Bronchial epithelial cell (primary cell): Measurements from ENCODE around the gene ARL14EP. TPM values are rescaled to one million over a fixed set of nuclear protein-coding genes. Genes with fewer than 3 reads are reported as not detected.

Source experiments
- DNase-seq: peaks from one replicate; pipeline ENCODE4 v3.0.0-alpha.2; 2010; ENCODE audit warnings: low read depth
- FAIRE-seq: peaks from 2 replicates; lab custom pipeline; 2011; peaks lifted over from hg19 to GRCh38; lab: Jason Lieb, UNC
- H3K27me3 ChIP-seq: 2 replicates; pipeline ENCODE4 v1.5.1; 2011; ENCODE audit warnings: low read length; ENCODE audit not compliant: control insufficient read depth, insufficient read depth
- H3K36me3 ChIP-seq: 2 replicates; pipeline ENCODE4 v1.5.1; 2011; ENCODE audit warnings: low read length; ENCODE audit not compliant: control insufficient read depth, insufficient read depth
- H3K4me3 ChIP-seq: 2 replicates; pipeline ENCODE4 v1.5.1; 2011; ENCODE audit warnings: mild to moderate bottlenecking, low read depth, low read length, control low read depth
- total RNA-seq: library from RNA; depleted of rRNA; stranded (reverse); fragments of >200 nt; gene quantifications from 2 replicates; pipeline ENCODE4 v1.2.1, GENCODE V29; 2014
- TF ChIP-seq, protein P1 (sequence below): IDR thresholded peaks from 2 replicates; pipeline ENCODE4 v1.5.1; 2011; ENCODE audit warnings: mild to moderate bottlenecking, moderate library complexity, low read length, control low read depth, inconsistent platforms; ENCODE audit not compliant: insufficient read depth, severe bottlenecking

Gene ARL14EP
- total RNA-seq, 1 donor from 2014 or later: 19.2 TPM

DNA sequence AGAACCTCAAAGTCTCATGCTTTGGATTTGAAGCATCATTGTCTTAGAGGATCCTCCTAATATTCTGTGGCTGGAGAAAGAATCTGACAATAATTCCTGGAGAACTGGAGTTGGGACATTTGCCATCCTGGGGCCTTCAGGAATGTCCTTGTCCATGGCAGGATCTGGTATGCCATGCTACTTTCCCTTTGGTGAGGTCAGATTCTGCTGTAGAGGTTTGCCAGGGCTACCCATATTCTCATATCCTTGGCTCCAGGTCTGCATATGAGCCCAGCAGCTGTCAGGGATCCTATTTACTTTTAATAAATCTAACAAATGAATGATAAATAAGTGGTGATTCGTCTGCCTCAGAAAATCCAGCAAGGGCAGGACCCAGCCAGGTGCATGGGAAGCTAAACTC is 35.0 kb downstream of the ARL14EP start:
- TF ChIP-seq, protein P1, sequence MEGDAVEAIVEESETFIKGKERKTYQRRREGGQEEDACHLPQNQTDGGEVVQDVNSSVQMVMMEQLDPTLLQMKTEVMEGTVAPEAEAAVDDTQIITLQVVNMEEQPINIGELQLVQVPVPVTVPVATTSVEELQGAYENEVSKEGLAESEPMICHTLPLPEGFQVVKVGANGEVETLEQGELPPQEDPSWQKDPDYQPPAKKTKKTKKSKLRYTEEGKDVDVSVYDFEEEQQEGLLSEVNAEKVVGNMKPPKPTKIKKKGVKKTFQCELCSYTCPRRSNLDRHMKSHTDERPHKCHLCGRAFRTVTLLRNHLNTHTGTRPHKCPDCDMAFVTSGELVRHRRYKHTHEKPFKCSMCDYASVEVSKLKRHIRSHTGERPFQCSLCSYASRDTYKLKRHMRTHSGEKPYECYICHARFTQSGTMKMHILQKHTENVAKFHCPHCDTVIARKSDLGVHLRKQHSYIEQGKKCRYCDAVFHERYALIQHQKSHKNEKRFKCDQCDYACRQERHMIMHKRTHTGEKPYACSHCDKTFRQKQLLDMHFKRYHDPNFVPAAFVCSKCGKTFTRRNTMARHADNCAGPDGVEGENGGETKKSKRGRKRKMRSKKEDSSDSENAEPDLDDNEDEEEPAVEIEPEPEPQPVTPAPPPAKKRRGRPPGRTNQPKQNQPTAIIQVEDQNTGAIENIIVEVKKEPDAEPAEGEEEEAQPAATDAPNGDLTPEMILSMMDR: no peak
- Histone ChIP-seq H3K4me3 (no peak overlapping the region), H3K36me3 (no peaks in the 10 kb centered on the region), H3K27me3 (no peaks in the 10 kb centered on the region)
- FAIRE-seq (no peak), DNase-seq (no peak)

DNA sequence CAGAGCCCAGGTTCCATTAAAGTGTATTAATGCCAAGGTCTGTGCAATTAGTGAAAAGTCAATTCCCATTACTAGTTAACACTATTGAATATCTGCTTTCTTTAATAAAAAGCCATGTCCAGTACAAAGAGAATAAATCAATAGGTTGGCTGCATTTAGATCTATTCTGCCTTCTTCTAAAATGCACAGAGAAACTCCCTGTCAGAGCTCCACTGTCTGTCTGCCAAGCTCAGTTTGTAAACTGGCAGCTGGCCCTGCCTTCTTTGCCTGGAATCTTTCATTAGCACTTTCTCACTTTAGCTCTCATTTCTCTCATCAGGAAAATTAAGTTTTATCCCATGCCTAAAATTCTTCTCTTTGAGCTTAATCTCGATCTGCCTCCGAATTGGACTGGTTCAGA is 35.6 kb downstream of the ARL14EP start:
- Histone ChIP-seq H3K4me3 (no peak overlapping the region), H3K27me3 (no peaks in the 10 kb centered on the region), H3K36me3 (no peaks in the 10 kb centered on the region)
- DNase-seq: no peak
- FAIRE-seq: no peak
- TF ChIP-seq, protein P1: no peak

DNA sequence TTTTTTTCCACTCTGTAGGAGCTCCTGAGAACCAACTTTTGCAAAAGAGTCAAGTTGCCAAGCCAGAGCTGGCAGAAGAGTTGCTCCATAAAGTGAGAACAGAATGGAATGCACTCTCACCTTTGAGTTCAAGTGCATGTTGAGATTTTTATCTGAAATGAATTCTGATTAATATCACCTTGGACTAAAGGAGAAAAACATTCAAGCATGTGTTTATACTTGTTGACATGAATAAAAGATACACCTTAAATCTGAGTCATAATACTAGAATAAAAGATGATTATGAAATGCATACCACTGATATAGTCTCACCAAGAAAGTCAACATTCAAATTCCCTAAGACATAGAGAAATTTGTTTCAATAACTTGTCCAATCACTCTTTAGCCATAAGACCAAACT is 37.8 kb downstream of the ARL14EP start:
- TF ChIP-seq, protein P1: no peak
- H3K4me3 ChIP-seq: no peak overlapping the region
- H3K27me3 ChIP-seq: no peaks in the 10 kb centered on the region
- no peaks in the 10 kb centered on the region for H3K36me3 ChIP-seq
- DNase-seq (peak; percentile 95), FAIRE-seq (no peak)

DNA sequence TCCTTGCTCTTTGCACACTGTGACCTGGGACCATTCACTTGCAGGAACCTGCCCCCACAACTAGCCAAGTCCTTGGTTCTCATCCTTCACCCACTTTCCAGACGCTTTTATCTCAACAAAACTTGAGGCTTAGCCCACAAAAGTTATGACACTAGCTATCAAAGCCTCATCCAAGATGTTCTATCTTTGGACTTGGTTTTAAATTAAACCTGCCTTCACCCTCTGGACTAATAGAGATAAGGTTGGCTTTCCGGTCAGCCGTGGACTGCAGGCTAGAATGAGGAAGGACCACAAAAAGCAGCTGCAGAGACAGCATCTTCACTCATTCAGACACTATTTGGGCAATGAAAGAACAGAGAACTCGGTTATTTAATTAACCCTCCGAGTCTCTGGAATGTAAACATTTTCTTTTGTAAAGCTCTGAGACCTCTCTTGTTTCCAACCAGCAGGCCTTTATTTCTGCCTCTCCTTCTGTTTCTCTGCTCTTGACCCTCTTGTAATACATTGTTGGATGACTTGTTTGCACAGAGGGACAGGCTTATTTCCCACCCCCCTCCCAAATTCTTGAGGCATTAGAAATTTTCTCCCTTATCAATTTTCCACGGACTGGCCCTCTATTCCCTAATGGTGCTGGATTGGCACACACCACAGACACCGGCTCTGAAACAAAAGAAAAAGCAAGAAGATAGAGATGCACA is 41.4 kb downstream of the ARL14EP start:
- Histone ChIP-seq H3K4me3 (no peak overlapping the region), H3K27me3 (no peaks in the 10 kb centered on the region), H3K36me3 (no peaks in the 10 kb centered on the region)
- DNase-seq (no peak), FAIRE-seq (no peak)
- TF ChIP-seq, protein P1: no peak

DNA sequence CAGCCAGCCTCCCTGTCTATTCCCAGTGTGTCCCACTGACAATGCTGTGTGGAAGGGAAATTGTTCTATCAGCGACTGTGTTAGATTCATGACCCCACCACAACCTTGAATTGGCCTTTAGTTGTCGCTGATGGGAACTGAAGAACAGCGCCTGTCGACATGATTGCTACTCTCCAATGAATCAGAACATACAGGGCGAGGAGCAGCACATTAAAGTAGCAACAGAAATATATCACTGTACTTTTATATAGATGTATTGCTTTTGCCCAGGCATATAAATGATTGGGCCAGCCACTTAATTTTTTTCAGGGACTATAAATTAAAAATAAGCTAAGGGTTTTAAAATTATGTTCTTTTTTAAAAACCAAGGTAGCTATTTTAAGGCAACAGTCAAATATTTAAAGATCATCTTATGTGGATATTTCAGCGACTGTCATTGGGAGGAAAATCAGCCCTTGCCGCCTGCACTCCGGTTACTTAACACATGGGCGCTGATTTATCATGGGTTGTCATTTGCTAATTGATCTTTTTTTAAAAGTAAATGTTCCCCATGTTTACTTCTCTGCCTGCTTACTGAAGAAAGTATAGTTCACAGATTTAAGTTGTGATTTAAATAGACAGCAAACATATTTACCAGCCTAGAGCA is 42.1 kb downstream of the ARL14EP start:
- no peak for FAIRE-seq
- no peak for DNase-seq
- TF ChIP-seq, protein P1: no peak
- Histone ChIP-seq H3K36me3 (no peaks in the 10 kb centered on the region), H3K27me3 (no peaks in the 10 kb centered on the region), H3K4me3 (no peak overlapping the region)
